Measurements from ENCODE around the gene F11. TPM values are rescaled to one million over a fixed set of nuclear protein-coding genes. Genes with fewer than 3 reads are reported as not detected.
A peak's percentile ranks its signal among the peaks of the same experiment; 100 is the strongest.

Gene F11
- total and polyA plus RNA-seq, 2 of the 13 experiments (the other 11 are each of a cell fraction or from before 2014, with no cell fraction given): 35.1 to 58.0 TPM

- TF ChIP-seq ARID5B (CRISPR knock-in tag; IDR thresholded peaks at IDR 0.05): peak; percentile 75
- TF ChIP-seq PHB2 (IDR thresholded peaks at IDR 0.05; ENCODE audit: partially characterized antibody): no peak
- no peak for TF ChIP-seq NFAT5 (CRISPR knock-in tag; IDR thresholded peaks at IDR 0.05)
- TF ChIP-seq HDAC2 (CRISPR knock-in tag; IDR thresholded peaks at IDR 0.05): peak; percentile 50; the same call in 1 of the 2 replicates
- no peak for TF ChIP-seq ZBTB21 (CRISPR knock-in tag; IDR thresholded peaks at IDR 0.05)
- TF ChIP-seq, protein P1, sequence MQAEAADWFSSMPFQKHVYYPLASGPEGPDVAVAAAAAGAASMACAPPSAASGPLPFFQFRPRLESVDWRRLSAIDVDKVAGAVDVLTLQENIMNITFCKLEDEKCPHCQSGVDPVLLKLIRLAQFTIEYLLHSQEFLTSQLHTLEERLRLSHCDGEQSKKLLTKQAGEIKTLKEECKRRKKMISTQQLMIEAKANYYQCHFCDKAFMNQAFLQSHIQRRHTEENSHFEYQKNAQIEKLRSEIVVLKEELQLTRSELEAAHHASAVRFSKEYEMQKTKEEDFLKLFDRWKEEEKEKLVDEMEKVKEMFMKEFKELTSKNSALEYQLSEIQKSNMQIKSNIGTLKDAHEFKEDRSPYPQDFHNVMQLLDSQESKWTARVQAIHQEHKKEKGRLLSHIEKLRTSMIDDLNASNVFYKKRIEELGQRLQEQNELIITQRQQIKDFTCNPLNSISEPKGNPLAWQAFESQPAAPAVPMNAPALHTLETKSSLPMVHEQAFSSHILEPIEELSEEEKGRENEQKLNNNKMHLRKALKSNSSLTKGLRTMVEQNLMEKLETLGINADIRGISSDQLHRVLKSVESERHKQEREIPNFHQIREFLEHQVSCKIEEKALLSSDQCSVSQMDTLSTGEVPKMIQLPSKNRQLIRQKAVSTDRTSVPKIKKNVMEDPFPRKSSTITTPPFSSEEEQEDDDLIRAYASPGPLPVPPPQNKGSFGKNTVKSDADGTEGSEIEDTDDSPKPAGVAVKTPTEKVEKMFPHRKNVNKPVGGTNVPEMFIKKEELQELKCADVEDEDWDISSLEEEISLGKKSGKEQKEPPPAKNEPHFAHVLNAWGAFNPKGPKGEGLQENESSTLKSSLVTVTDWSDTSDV (CRISPR knock-in tag; IDR thresholded peaks at IDR 0.05): no peak
- TF ChIP-seq GATAD2A (CRISPR knock-in tag; IDR thresholded peaks at IDR 0.05): peak; percentile 63
- no peak for TF ChIP-seq POLR2AphosphoS5 (IDR thresholded peaks at IDR 0.05; ENCODE audit: low read depth, low read length)
- no peak for TF ChIP-seq ZNF883 (CRISPR knock-in tag; IDR thresholded peaks at IDR 0.05; ENCODE audit: not compliant biosample characterization)
- no peak for TF ChIP-seq SMAD1 (CRISPR knock-in tag; IDR thresholded peaks at IDR 0.05; ENCODE audit: borderline replicate concordance, low read depth)
Observed at GRCh38 chr4:186227221-186227620, 38.8 kb upstream of the F11 start, which contains the start of gene KLKB1 (continued).

Data from HepG2 (cell line).